Prostate gland (tissue), 2 donors: ENCODE results near the gene TROAP.

Source experiments
- POLR2A ChIP-seq: fragments of 450-650 bp; IDR thresholded peaks from one replicate; pipeline ENCODE4 v1.6.1; 2016; ENCODE audit warnings: antibody characterized with exemption, mild to moderate bottlenecking
- POLR2AphosphoS5 ChIP-seq: sonication (generic); formaldehyde crosslinking; IDR thresholded peaks from one replicate; pipeline ENCODE4 v1.6.1; 2017; ENCODE audit warnings: antibody characterized with exemption
- TF ChIP-seq, protein P1 (sequence below), 4 experiments: fragments of 200-600 bp in 2 of 4; fragments of 450-650 bp in 2 of 4; sonication (generic) in 2 of 4; IDR thresholded peaks; 1 replicate in 3 of 4; 2 replicates in 1 of 4; pipeline ENCODE4 v1.5.1; 2016 to 2019; ENCODE audit warnings: antibody characterized with exemption in 4 of 4, mild to moderate bottlenecking in 2 of 4, moderate library complexity in 2 of 4

DNA sequence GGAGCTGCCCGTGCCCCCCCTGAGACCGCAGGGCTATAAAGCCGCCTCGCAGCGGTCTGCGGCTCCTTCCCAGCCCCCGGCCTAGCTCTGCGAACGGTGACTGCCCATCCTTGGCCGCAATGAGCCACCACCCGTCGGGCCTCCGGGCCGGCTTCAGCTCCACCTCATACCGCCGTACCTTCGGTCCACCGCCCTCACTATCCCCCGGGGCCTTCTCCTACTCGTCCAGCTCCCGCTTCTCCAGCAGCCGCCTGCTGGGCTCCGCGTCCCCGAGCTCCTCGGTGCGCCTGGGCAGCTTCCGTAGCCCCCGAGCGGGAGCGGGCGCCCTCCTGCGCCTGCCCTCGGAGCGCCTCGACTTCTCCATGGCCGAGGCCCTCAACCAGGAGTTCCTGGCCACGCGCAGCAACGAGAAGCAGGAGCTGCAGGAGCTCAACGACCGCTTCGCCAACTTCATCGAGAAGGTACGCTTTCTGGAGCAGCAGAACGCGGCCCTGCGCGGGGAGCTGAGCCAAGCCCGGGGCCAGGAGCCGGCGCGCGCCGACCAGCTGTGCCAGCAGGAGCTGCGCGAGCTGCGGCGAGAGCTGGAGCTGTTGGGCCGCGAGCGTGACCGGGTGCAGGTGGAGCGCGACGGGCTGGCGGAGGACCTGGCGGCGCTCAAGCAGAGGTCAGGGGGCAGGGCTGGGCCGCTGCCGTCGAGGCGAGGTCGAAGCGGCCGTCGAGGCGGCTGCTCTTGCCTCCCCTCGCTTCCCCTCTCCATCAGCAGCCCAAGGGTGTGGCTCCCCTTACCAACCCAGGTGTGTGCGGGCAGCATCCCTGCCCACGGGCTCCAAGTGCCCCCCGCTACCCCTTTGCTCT, 27.7 kb upstream of the TROAP start, which contains the start of gene PRPH:
- TF ChIP-seq, protein P1, sequence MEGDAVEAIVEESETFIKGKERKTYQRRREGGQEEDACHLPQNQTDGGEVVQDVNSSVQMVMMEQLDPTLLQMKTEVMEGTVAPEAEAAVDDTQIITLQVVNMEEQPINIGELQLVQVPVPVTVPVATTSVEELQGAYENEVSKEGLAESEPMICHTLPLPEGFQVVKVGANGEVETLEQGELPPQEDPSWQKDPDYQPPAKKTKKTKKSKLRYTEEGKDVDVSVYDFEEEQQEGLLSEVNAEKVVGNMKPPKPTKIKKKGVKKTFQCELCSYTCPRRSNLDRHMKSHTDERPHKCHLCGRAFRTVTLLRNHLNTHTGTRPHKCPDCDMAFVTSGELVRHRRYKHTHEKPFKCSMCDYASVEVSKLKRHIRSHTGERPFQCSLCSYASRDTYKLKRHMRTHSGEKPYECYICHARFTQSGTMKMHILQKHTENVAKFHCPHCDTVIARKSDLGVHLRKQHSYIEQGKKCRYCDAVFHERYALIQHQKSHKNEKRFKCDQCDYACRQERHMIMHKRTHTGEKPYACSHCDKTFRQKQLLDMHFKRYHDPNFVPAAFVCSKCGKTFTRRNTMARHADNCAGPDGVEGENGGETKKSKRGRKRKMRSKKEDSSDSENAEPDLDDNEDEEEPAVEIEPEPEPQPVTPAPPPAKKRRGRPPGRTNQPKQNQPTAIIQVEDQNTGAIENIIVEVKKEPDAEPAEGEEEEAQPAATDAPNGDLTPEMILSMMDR (IDR thresholded peaks at IDR 0.05): no peak
- no peak for TF ChIP-seq POLR2AphosphoS5
- no peak for TF ChIP-seq POLR2A
